Stimulated activated effector memory CD8-positive, alpha-beta T cell treated with anti-CD3 and anti-CD28 coated beads, Interleukin-12 subunit alpha, Interleukin-12 subunit beta, amount 100 ng/mL, for 72 hours (primary cell): ENCODE results near the gene TSPEAR.
"Not testable (repeated sequence)": the region's sequence is repeated elsewhere in the genome, so short reads cannot be mapped to it uniquely, and the experiment has no call there.

Source experiments
- ATAC-seq: fragments of 150-1000 bp; cut with Tn5 transposase; 2 replicates; pipeline ENCODE4 v1.10.0; 2021
- DNase-seq, 2 donors: peaks; one replicate each; pipeline ENCODE4 v3.0.0; 2021 to 2022; ENCODE audit warnings: low spot score in 2 of 2
- H3K27ac Mint-ChIP-seq: one replicate; pipeline ENCODE4 v1.8.0; 2022; ENCODE audit warnings: mild to moderate bottlenecking, mixed read lengths
- H3K36me3 Mint-ChIP-seq: one replicate; pipeline ENCODE4 v1.8.0; 2022; ENCODE audit warnings: mild to moderate bottlenecking, mixed read lengths
- H3K4me1 Mint-ChIP-seq: one replicate; pipeline ENCODE4 v1.8.0; 2022; ENCODE audit warnings: mixed read lengths
- H3K4me3 Mint-ChIP-seq: one replicate; pipeline ENCODE4 v1.8.0; 2022; ENCODE audit warnings: mild to moderate bottlenecking, mixed read lengths
- H3K9me3 Mint-ChIP-seq: one replicate; pipeline ENCODE4 v1.8.0; 2022; ENCODE audit warnings: mixed read lengths

The TSPEAR gene

DNA sequence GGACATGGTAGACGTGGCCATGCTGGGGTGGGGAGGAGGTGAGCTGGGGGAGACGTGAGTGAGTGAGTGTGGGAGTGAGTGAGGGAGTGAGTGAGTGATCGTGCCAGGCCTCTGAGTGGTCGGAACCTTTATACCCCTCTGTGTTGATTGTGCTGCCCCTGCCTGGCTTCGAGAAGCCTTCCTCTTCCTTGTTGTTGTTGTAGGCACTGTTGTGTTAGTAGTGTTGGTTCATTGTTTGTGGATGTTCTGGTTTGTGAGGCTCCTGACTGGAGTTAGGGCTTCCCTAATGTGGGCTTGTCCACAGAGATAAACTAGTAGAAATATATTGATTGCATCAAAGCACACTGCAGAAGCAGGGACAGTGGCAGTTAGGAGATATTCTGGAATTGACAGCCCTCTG lies 152.7 kb downstream of the TSPEAR start, which contains the start of gene KRTAP10-3:
Gene KRTAP10-3 (minus strand): TSS at position 101 of the 400 bp plus-strand sequence. CDS start 80 bp downstream, at position 21.
- ATAC-seq (no peak), DNase-seq (no peak)
- peaks cover 5% of the 10 kb centered on the region for H3K9me3 Mint-ChIP-seq
- no peaks in the 10 kb centered on the region for H3K4me1 Mint-ChIP-seq
- no peak within 1 kb of the TSS for H3K4me3 Mint-ChIP-seq
- no peak within 1 kb of the TSS for H3K27ac Mint-ChIP-seq
- H3K36me3 Mint-ChIP-seq, result no peaks in the 10 kb centered on the region

GRCh38 chr21:44558329-44558675 lies 153.1 kb downstream of the TSPEAR start:
- not testable (repeated sequence) for H3K4me1 Mint-ChIP-seq, H3K9me3 Mint-ChIP-seq, H3K4me3 Mint-ChIP-seq, H3K27ac Mint-ChIP-seq, ATAC-seq, H3K36me3 Mint-ChIP-seq
- DNase-seq, result peak in 1 of 2 donors; percentile 42

DNA sequence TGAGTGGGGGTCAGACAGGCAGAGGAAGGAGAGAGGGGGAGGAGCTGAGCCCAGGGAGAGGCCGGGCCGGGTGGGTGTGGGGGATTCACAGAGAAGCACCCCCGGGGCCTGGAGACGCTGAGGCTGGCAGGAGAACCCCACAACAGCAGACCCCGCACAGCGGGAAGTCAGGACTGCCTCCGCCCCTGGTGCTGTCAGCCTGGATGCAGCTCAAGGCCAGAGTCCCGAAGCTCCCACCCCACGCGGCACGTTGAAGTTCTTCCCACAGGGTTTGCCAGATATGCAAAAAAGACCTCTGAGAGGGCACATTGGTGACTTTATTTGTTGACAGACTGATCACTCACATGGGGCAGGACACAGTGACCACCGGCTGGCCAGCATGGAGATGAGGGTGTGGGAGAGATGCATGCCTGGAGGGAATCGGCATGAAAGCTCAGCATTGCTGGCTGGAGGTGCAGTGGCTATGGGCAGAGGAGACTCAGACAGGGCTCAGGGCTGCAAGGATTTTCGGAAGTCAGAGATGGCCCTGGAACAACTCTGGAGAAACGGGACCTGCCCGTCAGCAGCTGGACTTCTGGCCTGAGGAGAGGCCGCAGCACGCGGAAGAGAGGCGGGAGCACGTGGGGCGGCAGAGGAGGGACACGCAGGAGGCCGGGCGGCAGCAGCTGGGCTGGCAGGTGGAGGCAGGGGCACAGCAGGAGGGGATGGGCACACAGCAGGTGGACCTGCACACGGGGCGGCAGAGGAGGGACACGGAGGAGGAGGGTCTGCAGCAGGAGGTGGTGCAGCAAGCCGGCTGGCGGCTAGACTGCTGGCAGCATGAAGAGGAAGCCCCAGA lies 153.7 kb downstream of the TSPEAR start:
- Mint-ChIP-seq H3K4me3 (no peak overlapping the region), H3K36me3 (no peaks in the 10 kb centered on the region), H3K4me1 (no peaks in the 10 kb centered on the region), H3K9me3 (peaks cover 5% of the 10 kb centered on the region), H3K27ac (no peak overlapping the region)
- ATAC-seq, result no peak
- DNase-seq, result no peak

DNA sequence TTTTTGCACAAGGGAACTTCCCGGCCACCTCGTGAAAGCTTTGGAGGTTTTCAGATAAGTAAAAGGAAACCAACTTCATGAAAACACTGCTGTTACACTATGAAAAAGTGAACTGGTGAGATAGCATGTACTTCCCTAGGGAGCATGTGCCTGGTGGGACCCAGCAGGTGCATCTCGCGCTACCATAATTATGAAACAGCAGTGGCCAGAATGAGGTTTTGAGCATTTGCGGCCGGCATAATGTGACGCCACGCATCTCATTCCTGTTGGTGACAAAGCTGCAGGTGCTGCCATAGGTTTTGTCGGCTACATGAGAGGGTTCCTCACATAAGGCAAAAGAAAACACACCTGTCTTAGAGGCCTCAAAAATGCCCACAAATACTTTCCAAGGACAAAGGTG lies 154.5 kb downstream of the TSPEAR start:
- H3K36me3 Mint-ChIP-seq, result no peaks in the 10 kb centered on the region
- peaks cover 5% of the 10 kb centered on the region for H3K9me3 Mint-ChIP-seq
- H3K4me3 Mint-ChIP-seq, result no peak overlapping the region
- H3K4me1 Mint-ChIP-seq, result no peaks in the 10 kb centered on the region
- ATAC-seq, result no peak
- no peak for DNase-seq
- H3K27ac Mint-ChIP-seq, result no peak overlapping the region

DNA sequence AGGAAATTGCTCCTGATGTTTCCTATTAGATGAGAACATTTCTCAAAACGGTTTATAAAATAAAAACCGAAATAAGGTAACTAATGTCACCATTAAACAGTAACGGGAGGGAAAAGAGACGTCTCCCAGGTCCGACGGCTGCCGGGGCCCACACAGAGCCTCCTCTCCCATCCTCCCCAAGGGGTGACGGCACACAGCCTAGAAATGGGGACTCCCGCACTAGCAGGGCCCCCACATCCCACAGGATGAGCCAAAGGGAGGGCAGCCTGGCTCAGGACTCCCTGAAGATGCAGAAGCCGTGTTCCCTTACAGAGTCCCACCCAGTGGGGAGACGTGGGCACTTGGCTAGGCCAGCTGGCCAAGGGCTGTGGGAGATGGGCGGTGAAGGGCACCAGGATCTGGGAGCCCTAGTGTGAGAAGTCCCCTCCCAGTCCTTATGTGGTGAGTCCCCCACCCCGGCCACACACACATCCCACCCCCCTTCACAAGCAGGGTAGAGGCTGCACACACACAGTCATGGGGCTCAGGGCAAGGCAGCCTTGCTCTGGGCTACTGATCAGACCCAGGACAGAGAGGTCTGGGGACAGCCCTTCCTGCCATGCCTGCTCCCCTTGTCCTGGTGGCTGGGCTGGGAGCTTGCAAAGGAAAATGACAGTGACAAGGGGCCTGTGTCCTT lies 156.0 kb downstream of the TSPEAR start:
- Mint-ChIP-seq H3K4me1 (no peaks in the 10 kb centered on the region), H3K4me3 (no peak overlapping the region), H3K27ac (no peak overlapping the region), H3K36me3 (no peaks in the 10 kb centered on the region), H3K9me3 (no peaks in the 10 kb centered on the region)
- DNase-seq (peak in 1 of 2 donors; percentile 36), ATAC-seq (no peak)

- ATAC-seq (no peak), DNase-seq (peak in 1 of 2 donors; percentile 38)
- peaks cover 8% of the 10 kb centered on the region for H3K4me1 Mint-ChIP-seq
- H3K9me3 Mint-ChIP-seq, result peaks cover 1% of the 10 kb centered on the region
- no peak overlapping the region for H3K27ac Mint-ChIP-seq
- H3K4me3 Mint-ChIP-seq, result no peak overlapping the region
- no peaks in the 10 kb centered on the region for H3K36me3 Mint-ChIP-seq
Measured at GRCh38 chr21:44552681-44553080, 158.7 kb downstream of the TSPEAR start.

- peaks cover 14% of the 10 kb centered on the region for H3K4me1 Mint-ChIP-seq
- no peak overlapping the region for H3K27ac Mint-ChIP-seq
- no peak for ATAC-seq
- H3K9me3 Mint-ChIP-seq, result peaks cover 5% of the 10 kb centered on the region
- no peak overlapping the region for H3K4me3 Mint-ChIP-seq
- no peaks in the 10 kb centered on the region for H3K36me3 Mint-ChIP-seq
- DNase-seq, result peak in 1 of 2 donors; percentile 40
Measured at GRCh38 chr21:44552136-44552535, 159.2 kb downstream of the TSPEAR start.

DNA sequence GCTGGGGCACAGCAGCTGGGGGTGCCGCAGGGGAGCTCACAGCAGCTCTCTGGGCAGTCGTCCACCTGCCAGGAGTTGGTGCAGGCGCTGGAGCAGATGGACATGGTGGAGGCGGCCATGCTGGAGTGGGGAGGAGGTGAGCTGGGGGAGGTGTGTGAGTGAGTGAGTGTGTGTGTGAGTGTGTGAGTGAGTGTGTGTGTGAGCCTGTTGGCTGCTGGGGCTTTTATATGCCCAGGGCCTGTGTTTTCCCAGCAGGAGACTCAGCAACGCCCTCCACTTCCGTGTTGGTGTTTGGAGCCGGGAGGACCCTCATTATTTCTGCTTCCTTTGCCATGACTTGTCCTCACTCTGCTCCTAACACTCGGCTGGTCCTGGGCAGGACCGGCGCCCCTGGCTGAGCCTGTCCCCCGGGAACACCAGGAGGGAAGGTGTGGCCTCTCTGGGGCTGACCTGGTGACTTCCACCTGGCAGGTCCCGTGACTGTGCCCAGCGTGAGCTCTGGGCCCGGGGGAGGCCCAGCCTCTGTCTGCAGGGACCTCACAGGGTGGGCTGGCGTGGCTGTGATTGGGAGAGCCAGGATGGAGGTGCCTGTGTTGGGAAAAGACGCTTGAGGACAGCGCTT lies 159.9 kb downstream of the TSPEAR start, which contains the start of gene KRTAP10-2:
Gene KRTAP10-2 (minus strand): TSS at position 166 of the 622 bp plus-strand sequence. CDS start 47 bp downstream, at position 119.
- no peak for ATAC-seq
- Mint-ChIP-seq H3K4me3 (no peak within 1 kb of the TSS), H3K4me1 (peaks cover 16% of the 10 kb centered on the region), H3K36me3 (no peaks in the 10 kb centered on the region), H3K9me3 (peaks cover 12% of the 10 kb centered on the region), H3K27ac (no peak within 1 kb of the TSS)
- peak in 1 of 2 donors; percentile 37 for DNase-seq

DNA sequence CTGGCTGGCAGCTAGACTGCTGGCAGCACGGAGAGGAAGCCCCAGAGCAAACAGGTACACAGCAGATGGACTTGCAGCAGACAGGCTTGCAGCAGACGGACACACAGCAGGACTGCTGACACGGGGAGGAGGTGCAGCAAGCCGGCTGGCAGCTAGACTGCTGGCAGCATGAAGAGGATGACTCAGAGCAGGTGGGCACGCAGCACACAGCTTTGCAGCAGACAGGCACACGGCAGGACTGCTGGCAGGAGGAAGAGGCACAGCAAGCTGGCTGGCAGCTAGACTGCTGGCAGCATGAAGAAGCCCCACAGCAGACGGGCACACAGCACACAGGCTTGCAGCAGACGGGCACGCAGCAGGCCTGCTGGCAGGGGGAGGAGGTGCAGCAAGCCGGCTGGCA lies 160.6 kb downstream of the TSPEAR start:
- ATAC-seq (no peak), DNase-seq (peak in 1 of 2 donors; percentile 29)
- H3K27ac Mint-ChIP-seq, result no peak overlapping the region
- H3K9me3 Mint-ChIP-seq, result peaks cover 12% of the 10 kb centered on the region
- H3K36me3 Mint-ChIP-seq, result no peaks in the 10 kb centered on the region
- H3K4me1 Mint-ChIP-seq, result peaks cover 16% of the 10 kb centered on the region
- no peak overlapping the region for H3K4me3 Mint-ChIP-seq

DNA sequence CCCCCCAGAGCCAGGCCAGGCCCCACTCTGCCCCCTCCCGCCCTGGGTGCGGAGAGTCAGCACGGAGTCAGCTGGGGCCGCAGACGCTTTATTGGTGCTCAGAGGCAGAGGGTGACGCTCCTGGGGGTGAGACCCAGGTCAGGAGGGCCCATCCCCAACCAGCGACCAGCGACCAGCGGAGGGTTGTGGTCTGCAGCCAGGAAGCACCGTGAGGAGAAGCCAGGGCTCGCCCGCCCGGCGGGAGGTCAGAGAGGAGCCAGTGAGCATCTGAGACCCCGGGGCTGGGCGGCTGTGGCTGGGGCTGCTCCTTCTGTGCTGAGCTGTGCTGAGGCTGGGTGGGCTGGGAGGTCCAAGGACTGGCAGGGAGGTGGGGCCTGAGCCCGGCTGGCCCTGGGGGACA lies 161.1 kb downstream of the TSPEAR start:
- DNase-seq, result peak in 1 of 2 donors; percentile 32
- H3K4me3 Mint-ChIP-seq, result not testable (repeated sequence)

GRCh38 chr21:44549525-44550211 lies 161.7 kb downstream of the TSPEAR start:
- Mint-ChIP-seq H3K4me1 (peaks cover 16% of the 10 kb centered on the region), H3K4me3 (no peak overlapping the region), H3K36me3 (no peaks in the 10 kb centered on the region), H3K27ac (no peak overlapping the region), H3K9me3 (peaks cover 17% of the 10 kb centered on the region)
- no peak for ATAC-seq
- peak in 1 of 2 donors; percentile 42 for DNase-seq

More for the DNA sequence above, 161.1 kb downstream of the TSPEAR start:
- H3K4me1 Mint-ChIP-seq, result peaks cover 16% of the 10 kb centered on the region
- not testable (repeated sequence) for ATAC-seq, H3K27ac Mint-ChIP-seq, H3K36me3 Mint-ChIP-seq
- peaks cover 17% of the 10 kb centered on the region for H3K9me3 Mint-ChIP-seq

DNA sequence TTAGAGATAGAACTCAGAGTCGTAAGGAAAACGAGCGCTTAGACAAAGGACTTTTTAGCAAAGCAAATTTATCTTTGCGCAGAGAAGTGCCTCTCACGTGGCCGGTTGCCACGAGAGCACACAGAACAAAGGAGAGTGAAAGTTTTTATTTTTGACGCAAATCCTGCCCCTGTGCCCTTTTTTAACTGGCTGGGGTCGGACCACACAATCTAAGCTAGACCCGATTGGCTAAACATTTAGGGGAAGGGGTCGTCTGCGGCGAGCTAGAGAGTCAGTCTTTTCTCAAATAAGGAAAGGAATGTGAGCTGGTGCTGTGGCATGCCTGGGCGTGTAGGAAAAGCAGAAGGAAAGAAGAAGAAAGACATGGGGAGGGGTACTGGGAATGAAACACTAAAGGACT lies 162.4 kb downstream of the TSPEAR start:
- H3K4me1 Mint-ChIP-seq, result peaks cover 16% of the 10 kb centered on the region
- DNase-seq, result no peak
- no peaks in the 10 kb centered on the region for H3K36me3 Mint-ChIP-seq
- peak overlapping the region; percentile 94 for H3K27ac Mint-ChIP-seq
- H3K4me3 Mint-ChIP-seq, result no peak overlapping the region
- ATAC-seq, result no peak
- H3K9me3 Mint-ChIP-seq, result peaks cover 17% of the 10 kb centered on the region

GRCh38 chr21:44548381-44548780 lies 163.0 kb downstream of the TSPEAR start:
- H3K27ac Mint-ChIP-seq, result peak overlapping the region; percentile 94
- no peak for ATAC-seq
- no peak overlapping the region for H3K4me3 Mint-ChIP-seq

DNA sequence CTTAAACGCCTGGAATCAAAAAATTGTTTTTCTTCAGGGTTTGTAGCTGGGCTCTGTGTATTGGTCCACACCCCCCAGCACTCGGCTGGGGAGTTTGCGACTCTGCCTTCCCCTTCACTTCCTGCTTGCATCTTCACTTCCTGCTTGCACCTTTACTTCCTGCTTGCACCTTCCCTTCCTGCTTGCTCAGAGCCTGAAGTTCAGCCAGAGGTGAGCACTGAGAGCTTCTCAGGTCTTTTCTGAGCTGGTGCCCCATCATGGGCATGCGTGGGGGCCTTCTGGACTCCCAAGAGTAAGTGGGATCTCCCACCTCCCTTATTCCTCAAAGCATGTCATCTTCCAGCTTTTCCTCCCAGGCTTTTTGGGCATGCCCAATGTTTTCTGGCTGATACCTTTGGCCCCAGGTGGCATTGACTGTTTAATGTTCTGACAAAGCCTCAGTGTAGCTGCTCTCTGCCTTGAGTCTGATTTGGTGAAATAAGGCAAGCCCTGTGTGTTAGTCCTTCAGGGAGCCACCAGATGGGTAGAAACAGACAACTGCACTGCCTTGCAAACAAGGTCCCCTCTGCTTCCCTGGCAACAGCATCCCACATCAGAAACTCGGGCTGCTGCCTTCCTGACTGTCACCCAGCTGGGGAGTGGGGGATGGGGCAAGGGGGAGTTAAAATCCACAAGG lies 163.6 kb downstream of the TSPEAR start:
- Mint-ChIP-seq H3K27ac (peak overlapping the region; percentile 94), H3K9me3 (peaks cover 17% of the 10 kb centered on the region), H3K36me3 (no peaks in the 10 kb centered on the region), H3K4me3 (peak overlapping the region; percentile 51), H3K4me1 (peaks cover 16% of the 10 kb centered on the region)
- peak in 1 of 2 donors; percentile 48 for DNase-seq
- peak; percentile 48 for ATAC-seq

More at GRCh38 chr21:44548381-44548780, 163.0 kb downstream of the TSPEAR start:
- H3K4me1 Mint-ChIP-seq, result peaks cover 16% of the 10 kb centered on the region
- peaks cover 17% of the 10 kb centered on the region for H3K9me3 Mint-ChIP-seq
- no peaks in the 10 kb centered on the region for H3K36me3 Mint-ChIP-seq
- no peak for DNase-seq
